Measurements from ENCODE around the gene CADM4. TPM values are rescaled to one million over a fixed set of nuclear protein-coding genes. Genes with fewer than 3 reads are reported as not detected.
A peak's percentile ranks its signal among the peaks of the same experiment; 100 is the strongest.

Gene CADM4
- total and polyA plus RNA-seq, 10 donors: 0.89 to 4.7 (median 2.0) TPM

GRCh38 chr19:43616306-43616705 lies 23.3 kb downstream of the CADM4 start:
- TF ChIP-seq POLR2AphosphoS5 (IDR thresholded peaks at IDR 0.05): no peak
- no peak for TF ChIP-seq POLR2A (IDR thresholded peaks at IDR 0.05)
- TF ChIP-seq CTCF (IDR thresholded peaks at IDR 0.05 in 8 of 11, conservative IDR thresholded peaks at IDR 0.05 in 3 of 11): no peak

GRCh38 chr19:43612374-43612773 lies 27.3 kb downstream of the CADM4 start:
- DNase-seq: no peak
- Histone ChIP-seq H3K27me3 (replicated peaks in 1 of 7) (no peaks in the 10 kb centered on the region), H3K4me1 (peaks cover 0 to 31% (median 4%) of the 10 kb centered on the region in 6 donors), H3K9me3 (no peaks in the 10 kb centered on the region), H3K4me3 (no peak overlapping the region), H3K27ac (no peak overlapping the region), H3K36me3 (peaks cover 2 to 62% (median 26%) of the 10 kb centered on the region in 6 donors)
- intact Hi-C loops (cut with DNase I; ENCODE audit: low total_unique reads): no loop called here
- WGBS, 5 donors: 95 to 97% (median 96%) methylated on average over 9 to 12 of the region's 12 CpGs
- TF ChIP-seq CTCF (IDR thresholded peaks at IDR 0.05 in 8 of 11, conservative IDR thresholded peaks at IDR 0.05 in 3 of 11): no peak
- TF ChIP-seq POLR2A (IDR thresholded peaks at IDR 0.05): no peak
- no peak for TF ChIP-seq POLR2AphosphoS5 (IDR thresholded peaks at IDR 0.05)

More at GRCh38 chr19:43616306-43616705, 23.3 kb downstream of the CADM4 start:
- peak overlapping the region in 6 of 8 donors; percentile 4 to 45 (median 32) for H3K27ac ChIP-seq
- no peak for DNase-seq
- H3K9me3 ChIP-seq: no peaks in the 10 kb centered on the region
- intact Hi-C loops (cut with DNase I; ENCODE audit: low total_unique reads): no loop called here
- WGBS, 5 donors: 60 to 94% (median 75%) methylated on average over 1 of the region's 1 CpG
- no peaks in the 10 kb centered on the region for H3K27me3 ChIP-seq (replicated peaks in 1 of 7)
- H3K36me3 ChIP-seq: peaks cover 2 to 33% (median 25%) of the 10 kb centered on the region in 6 donors
- H3K4me3 ChIP-seq: no peak overlapping the region
- H3K4me1 ChIP-seq: peaks cover 4 to 52% (median 18%) of the 10 kb centered on the region in 6 donors

- DNase-seq: no peak
- Histone ChIP-seq H3K36me3 (peaks cover 2 to 68% (median 27%) of the 10 kb centered on the region in 6 donors), H3K4me3 (no peak within 1 kb of the TSS), H3K9me3 (no peaks in the 10 kb centered on the region), H3K4me1 (peaks cover 0 to 31% (median 4%) of the 10 kb centered on the region in 6 donors), H3K27ac (no peak within 1 kb of the TSS), H3K27me3 (replicated peaks in 1 of 7) (no peaks in the 10 kb centered on the region)
- WGBS, 5 donors: 88 to 100% (median 93%) methylated on average over 3 of the region's 3 CpGs
- intact Hi-C loops (cut with DNase I; ENCODE audit: low total_unique reads): no loop called here
- TF ChIP-seq CTCF (IDR thresholded peaks at IDR 0.05 in 8 of 11, conservative IDR thresholded peaks at IDR 0.05 in 3 of 11) (no peak), POLR2AphosphoS5 (IDR thresholded peaks at IDR 0.05) (no peak), POLR2A (IDR thresholded peaks at IDR 0.05) (no peak)
Observed at GRCh38 chr19:43611788-43612187, 27.9 kb downstream of the CADM4 start, which contains the start of gene SRRM5. Gene SRRM5, plus strand, starts transcription at chr19:43612088. Its CDS starts 34 bp downstream, at chr19:43612122.

- 71 to 85% (median 82%) methylated on average over 3 of the region's 3 CpGs for WGBS, 5 donors
- TF ChIP-seq CTCF (IDR thresholded peaks at IDR 0.05 in 8 of 11, conservative IDR thresholded peaks at IDR 0.05 in 3 of 11) (no peak), POLR2A (IDR thresholded peaks at IDR 0.05) (no peak), POLR2AphosphoS5 (IDR thresholded peaks at IDR 0.05) (no peak)
- intact Hi-C loops (cut with DNase I; ENCODE audit: low total_unique reads): no loop called here
- Histone ChIP-seq H3K27me3 (replicated peaks in 1 of 7) (no peaks in the 10 kb centered on the region), H3K4me1 (peaks cover 0 to 21% (median 0%) of the 10 kb centered on the region in 6 donors), H3K4me3 (no peak overlapping the region), H3K36me3 (peaks cover 2 to 75% (median 30%) of the 10 kb centered on the region in 6 donors), H3K27ac (no peak overlapping the region), H3K9me3 (no peaks in the 10 kb centered on the region)
- no peak for DNase-seq
Observed at GRCh38 chr19:43610493-43610892, 29.2 kb downstream of the CADM4 start.
